GM18907 (cell line): ENCODE measurements around the gene ETV6.

ENCODE experiments used
- ATAC-seq: cut with Tn5 transposase; IDR thresholded peaks from one replicate; pipeline ENCODE4 v1.9.1; 2021; ENCODE audit warnings: mild to moderate bottlenecking, moderate library complexity; ENCODE audit not compliant: unreplicated experiment

ETV6 gene

DNA sequence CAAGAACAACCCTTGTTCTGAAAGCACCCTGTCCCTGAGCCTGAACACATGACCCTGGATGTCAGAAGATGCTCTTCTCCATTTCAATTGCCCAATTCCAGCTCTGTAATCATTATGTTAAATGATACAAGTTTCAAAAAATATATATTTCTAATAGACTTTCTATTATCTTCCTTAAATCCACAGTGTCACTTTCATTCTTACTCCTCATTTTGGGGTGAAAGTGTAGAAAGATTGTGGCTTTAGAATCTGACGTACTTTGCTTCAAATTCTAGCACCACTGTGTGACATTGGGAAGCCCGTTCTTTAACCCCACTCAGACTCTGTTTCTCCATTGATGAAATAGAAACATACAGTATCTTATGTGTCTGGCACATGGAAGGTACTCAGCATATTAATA is 83.2 kb downstream of the ETV6 start:
- no peak for ATAC-seq

DNA sequence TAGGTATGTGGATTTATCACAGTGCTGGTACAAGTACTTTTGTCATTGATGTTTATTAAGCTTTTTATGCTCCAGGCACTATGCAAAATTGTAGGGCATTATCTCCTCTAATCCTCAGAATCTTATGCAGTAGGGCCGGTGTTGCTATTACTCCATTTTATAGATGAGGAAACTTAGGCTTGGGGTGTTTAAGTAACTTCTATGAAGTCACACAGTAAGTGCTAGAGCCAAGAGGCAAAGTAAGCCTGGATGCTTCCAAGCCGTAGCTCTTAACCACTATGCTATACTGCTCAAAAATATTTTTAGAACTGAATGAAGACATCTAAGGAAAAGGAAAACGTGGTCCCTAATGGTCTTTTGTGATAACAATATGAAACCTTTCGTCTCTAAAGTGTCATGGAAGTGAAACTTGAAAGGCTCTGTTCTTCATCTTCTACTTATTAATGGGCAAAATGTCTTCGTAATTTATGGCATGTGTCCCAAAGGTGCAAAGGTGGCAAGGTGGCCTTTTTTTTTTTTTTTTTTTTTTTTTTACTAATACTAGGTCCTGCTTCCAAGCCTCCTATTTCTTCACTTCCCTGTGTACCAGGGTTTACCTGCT is 85.2 kb downstream of the ETV6 start:
- no peak for ATAC-seq

DNA sequence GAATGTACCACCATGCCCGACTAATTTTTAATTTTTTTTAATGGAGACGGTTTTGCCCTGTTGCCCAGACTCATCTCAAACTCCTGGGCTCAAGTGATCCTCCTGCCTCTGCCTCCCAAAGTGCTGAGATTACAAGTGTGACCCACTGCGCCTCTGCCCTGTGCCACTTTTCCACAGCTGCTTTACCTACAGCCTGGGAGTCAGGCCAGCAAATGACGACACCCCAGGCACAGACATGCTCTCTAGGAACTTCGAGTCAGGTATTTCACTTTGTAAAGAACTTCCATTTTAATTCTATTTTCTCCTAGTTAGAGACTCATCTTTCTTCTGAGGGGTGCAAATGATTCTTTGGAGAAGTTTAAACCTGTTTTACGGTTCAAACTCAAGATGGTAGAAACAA is 89.0 kb downstream of the ETV6 start:
- ATAC-seq, result no peak

DNA sequence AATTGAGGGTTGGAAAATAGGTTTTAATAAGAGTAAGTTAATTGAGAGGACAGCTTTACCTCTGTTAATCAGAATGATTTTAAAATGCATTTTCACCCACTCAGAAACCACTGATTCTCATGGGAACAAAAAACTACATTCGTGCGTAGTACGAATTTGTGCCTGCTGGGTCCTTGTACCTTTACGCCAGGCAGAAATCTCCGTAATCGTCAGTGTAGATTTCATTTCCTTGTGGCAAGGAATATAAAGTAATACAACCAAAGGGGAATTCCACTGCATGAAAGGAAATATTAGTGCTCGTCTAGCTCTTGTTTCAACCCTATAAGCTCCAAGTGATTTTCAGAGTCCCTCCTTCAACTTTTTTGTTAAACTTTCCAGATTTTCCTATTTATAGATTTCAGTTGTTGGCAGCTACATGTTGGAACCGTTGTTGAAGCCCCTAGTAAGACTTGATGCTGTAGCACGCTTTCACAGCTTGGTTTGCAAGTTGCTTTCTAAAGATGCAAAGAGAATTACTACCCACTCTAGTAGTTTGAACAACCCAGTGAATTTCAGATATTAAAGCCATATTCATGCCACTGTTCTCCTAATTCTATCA is 90.6 kb downstream of the ETV6 start:
- ATAC-seq, result no peak

DNA sequence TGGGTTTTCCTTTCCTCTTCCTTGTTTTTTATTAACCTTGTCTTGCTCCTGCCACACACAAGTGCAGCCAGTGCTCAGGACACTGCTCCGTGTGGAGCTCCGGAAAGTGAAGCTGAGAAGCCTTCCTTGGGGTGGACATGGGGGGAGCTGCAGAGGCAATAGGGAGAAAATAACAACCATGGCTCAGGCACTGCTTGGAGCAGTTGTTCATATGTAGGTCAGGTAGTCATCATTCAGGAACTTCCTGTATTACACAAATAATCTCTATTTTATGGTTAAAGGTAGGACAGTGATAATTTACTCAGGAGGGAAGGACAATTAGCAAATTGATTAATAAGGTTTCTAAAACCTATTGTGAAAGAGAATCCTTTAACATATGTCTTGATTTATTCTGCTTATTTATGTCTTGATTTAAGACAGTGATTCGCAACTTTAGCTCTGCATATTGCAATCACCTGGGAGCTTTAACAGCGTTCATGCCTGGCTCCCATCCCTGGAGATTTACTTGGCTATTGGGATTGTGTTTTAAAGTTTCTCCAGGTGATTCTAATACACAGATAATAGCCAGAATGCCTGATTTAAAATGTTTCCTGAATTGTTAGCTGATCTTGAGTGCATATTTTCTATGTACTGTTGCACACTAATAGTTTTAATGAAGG is 92.1 kb downstream of the ETV6 start:
- no peak for ATAC-seq

DNA sequence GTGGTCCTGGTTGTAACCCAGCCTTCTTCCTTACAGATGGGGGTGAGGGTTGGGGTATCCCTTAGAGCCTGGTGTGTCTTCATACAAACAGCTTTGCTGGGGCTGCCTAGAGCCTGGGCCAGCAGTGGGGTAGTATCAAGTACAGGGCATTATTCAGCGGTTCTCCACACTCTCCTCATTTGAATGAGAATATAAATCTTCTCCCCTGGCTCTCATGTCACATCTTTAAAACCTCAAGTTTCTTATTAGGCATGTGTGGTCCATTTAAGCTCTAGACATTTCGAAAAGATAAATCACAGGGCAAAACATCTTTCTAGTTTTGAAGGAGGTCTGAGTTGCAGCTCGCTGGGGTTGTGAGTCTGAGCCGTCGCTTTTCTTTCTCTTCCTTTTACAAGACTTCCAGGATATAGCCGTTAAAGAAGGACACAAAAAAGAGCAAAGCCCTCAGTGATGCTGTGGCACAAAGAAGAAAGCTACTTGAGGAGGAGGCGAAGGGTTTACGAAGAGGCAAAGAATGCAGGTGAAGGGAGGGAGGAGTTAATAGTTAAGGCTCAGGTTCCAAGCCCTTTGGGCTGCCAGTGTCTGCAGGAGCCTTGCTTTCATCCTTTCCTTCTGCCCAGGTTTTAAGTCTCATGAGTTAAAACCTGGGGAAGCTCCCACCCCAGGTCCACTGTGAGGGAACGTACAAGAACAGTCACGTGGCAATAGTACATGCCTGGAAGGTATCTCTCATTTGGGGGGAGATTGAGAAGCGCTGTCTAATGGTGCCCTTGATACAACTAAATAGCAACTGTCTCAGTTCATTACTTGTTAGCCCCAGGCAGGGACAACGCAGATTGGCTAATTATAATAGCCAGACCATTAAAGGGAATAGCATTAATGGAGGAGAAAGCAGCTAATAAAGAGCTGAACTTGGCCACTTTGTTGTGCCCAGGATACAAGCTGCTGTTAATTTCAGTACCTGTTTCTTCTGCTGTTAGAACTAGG is 94.2 kb downstream of the ETV6 start:
- no peak for ATAC-seq

DNA sequence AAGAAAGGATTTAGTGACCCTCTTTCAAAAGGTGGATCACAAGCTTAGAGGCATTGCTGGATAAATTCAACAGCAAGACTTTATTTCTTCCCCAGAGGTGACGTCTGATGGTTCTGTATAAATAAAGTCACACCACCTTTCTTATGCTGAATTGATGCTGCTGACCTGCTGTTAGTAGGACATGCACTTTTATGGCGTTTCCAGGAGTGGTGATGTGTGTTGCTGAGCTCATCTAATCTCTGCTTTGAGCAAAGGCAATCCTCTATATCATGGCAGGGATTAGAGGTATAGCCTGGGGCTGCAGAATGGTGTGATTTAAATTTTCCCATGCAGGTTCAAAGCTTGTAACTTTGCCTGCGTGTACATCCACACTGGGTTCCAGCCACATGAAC is 94.9 kb downstream of the ETV6 start:
- ATAC-seq, result no peak

DNA sequence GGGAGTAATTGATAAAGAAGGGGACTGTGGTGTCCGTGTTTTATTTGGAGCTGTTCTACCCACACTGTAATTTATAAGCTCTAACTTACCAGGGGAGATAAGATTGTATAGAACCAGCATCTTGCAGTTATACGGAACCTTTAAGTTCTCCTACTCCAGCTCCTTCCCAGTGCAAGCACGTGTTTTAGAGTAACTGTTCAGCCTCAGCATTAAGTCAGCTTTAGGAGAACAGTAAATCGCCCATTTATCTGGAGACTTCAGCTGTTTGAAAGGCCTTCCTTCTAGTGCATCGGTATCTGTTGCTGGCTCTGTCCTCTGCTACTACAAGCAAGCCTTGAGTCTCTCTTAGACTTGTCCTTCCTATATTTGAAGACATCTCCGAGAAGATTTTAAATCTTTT is 95.6 kb downstream of the ETV6 start:
- no peak for ATAC-seq

DNA sequence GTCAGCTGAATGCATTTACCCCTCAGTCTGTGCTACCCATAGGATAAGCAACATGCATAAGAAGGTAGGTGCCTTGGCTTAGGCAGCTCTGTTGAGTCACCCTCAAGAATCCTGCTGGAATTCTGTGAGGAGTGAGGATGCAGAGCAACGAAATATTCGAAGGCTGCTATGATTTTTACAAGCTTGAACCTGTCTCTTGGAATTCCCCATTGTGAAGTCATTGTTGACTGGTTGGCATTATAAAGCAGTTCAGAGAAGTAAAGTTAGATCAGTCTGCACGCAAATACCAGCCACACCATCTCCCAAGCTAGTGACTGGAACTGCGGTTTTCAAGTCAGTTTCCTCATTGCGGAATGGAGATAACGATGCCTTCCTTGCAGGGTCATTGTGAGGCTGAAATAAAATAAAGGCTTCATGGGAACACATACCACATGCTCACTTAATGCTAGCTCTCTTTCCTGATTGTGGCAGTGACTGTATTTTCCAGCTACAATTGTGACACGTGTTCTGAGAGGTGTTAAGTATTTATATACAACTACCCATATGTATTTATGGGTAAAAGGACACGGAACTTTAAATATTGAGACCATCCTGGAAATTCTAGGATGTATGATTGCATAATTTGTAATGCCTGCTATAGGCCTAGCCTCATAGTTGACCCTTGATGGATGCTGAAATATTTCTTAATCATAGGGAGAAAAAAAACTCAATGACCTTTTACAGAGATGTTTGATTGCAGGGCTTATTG is 96.7 kb downstream of the ETV6 start:
- peak; percentile 38 for ATAC-seq

DNA sequence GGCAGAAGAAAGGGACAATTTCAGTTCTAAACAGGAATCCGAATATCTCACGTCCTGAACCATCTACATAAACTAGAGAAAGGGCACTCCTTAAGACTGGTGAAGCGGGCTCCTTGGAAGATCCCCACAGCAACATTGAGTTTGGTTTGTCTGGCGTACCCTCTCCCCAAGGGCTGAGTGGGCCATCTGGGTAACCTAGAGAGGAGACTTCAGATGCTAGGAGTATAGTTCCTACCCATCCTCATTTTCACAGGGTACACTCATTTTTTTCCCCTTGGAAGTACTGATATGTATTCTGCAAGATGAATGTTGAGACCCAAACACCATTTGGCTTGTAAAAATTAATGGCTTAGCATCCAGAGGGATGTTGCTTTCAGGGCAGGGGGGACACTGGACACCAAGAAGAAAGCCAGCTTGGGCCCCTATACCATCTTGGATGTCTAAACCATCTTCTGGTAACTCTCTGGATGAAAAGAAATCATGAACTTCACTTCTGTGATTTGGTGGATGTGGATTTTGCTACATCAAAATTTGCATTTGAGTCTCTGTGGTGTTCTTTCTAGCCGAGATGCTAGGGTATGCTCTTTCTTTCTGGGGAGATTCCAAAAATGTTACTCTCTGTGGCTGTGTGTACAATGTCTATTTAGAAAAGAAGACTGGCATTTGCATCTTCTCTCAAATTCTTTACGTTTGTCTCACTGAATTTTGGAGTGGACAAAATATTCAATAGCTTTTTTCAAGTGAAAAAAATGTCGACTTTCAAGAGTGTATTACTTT is 97.7 kb downstream of the ETV6 start:
- peak; percentile 30 for ATAC-seq

DNA sequence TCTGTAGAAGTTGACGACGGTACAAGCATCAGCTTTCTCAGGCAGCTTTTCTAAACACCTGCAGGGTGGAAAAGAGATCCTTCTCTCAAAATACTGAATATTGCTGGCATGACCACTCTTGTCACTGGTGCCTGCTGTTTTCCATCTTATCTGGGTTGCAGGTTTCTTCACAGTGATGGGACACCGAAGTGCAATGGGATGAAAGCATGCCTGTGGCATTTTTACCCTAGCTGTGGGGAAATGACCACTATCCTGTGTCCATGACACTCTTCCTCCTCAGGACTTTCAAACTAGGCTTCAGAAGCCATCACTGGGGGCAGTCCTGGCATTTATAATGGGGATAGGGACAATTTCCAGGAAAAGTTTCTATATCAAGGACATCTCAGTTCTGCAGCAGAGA is 98.5 kb downstream of the ETV6 start:
- no peak for ATAC-seq

DNA sequence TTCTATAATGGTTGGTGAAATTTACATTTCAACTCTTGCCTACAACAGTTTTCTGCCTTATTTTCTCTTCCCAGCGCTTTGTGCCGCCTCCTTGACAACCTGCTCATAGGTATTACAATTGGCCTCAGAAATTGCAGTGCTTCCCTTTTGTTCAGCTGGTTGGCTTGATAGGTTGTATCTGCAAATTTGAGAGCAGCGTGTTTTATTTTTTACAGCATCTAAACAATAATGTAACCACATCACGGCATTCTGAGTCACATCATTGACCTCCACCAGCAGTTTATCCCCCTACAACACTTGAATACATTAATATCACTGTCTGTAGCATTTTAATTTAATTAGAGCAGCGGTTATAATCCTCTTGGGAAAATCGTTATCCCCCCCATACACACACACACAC is 99.4 kb downstream of the ETV6 start:
- ATAC-seq, result no peak

DNA sequence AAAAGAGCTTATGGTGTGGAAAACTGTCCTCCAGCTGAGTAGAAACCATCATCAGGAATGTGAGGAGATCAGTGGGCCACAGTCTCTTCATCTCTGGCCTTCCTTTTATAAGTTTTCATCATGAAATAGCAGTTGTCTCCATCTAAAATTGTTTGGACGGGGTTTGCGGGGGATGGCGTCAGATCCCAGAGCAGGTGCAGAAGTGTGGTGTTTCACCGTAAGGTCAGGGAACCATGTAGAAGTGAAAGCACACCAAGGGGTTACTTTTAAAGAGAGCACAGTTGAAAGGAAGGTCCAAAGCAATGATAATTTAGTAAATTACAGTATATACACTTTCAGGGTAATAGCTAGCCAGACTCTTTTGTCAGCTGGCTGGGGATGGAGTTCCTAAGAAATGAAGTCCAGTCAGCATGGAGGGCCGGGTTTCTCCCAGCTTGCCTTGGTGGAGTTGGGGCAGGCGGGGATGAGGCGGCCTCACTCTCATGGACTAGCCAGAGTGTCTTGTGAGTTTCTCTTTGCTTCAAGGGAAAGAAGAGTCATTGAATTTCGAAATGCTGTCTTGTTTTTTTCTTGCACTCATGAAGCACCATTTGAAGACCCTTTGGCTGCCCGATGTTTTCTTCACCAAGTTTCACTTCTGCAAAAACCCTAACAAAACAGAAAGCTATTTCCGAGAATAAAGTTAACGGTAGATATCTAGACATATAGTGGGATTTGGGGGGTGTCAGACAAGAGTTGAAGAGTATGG is 100.6 kb downstream of the ETV6 start:
- peak; percentile 46 for ATAC-seq

DNA sequence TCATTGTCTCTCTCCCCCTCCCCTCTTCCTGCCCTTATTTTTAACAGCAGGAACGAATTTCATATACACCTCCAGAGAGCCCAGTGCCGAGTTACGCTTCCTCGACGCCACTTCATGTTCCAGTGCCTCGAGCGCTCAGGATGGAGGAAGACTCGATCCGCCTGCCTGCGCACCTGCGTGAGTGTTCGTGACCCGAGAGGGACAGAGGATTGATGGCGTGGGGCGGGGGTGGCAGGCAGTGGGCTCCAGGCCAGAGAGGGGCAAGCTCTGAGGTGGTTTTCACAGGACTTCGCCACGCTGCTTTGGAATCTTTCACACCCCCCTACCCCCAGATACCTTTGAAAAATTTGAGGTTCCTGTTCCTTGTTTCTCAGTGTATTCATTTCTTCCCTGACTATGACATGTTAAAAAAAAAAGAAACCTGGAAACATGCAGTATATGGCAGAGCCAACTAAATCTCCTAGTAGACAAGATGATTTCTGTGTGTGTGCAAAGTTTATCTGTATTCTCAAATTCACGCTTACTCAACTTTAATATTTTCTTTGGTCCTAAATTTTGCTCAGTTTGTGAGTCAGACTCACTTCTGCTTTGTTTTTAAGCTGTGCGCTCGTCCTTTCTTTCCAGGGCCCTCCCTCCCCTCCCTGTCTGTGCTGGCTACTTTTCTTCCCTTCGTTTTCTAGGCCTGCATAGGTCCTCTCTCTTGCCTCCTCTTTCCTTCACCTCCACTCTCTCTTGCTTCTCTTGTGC is 103.1 kb downstream of the ETV6 start:
- no peak for ATAC-seq

DNA sequence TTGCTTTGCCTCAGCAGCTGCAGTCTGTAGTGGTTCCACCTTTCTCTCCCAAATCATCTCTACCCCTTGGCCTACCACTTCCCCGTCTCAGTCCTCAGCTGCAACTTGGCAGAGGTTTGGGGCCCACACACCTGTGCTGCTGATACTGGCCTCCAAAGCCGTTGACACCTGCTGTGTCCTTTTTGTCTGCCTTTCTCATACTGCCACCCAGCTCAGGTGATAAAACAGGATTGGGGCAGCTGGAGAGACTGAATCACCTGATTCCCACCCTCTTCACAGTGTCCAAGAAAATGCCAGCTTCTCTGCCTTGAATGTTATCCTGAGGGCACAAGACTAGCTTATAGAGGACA is 103.7 kb downstream of the ETV6 start:
- ATAC-seq, result no peak

DNA sequence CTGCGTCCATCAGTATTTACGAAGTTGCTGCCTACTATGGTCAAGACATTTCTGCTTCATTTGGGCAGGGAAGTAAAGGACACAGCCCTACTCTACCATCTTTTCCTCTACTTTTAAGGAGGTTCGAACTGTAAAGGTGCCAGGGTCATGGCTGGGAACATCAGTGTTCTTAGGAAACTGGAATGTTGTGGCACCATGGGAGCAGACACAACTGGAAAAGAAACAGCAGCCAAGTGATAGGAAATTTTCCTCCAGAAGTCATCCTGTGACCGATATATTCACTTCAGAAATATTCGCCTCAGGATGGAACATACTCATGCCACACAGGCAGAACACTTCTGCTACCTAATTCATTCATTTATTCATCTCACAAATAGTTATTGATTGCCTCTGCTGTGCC is 104.4 kb downstream of the ETV6 start:
- no peak for ATAC-seq

DNA sequence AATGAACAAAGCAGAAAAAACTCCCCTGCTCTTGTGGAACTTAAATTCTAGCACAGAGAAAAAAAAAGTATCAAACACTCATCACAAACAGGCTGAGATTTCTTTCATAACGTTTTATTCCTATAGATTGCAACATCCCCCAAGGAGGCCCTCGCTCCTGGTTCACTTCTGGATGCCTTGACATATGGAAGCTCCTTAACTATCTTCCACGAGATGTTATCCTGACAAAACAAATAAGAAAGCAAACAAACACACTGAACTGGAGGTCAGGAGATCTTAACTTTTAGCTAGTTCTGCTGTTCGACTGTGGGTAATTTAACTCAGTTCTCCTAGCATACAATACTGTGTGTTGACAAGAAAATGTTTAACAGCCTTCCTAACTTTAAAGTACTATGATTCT is 104.8 kb downstream of the ETV6 start:
- no peak for ATAC-seq

DNA sequence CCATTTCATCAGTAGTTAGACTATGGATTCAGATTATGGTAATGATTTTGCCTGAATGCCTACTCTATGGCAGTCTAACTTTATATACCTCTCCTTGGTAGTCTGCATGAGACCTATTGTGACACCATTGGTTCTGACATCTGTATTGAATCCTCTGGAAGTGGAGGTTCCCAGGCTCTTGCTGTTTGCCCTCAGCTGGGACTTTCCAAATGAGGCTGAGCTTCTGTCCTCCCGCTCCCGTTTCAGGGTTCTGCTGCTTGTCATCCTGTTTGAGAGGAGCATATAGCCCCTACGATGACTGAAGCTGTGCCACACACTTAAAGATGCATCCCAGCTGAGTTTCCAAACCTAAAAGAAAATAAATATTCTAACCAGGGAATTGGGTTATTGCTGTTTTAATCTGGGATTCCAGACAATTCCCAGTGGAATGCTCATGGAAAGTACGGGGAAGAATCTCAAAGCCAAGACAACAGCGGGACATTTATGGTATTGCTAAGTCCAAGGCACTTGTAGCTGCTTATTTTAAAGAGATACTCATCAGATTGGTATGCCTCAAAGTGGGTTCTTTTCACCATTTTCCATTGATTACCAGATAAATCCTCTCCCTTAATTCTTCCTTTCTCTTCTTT is 105.9 kb downstream of the ETV6 start:
- ATAC-seq, result no peak
